ENCODE measurements around the gene UQCC2. TPM values are rescaled to one million over a fixed set of nuclear protein-coding genes. Genes with fewer than 3 reads are reported as not detected.

UQCC2 gene
- total RNA-seq, 2 donors from 2014 or later, result 44.9 to 53.1 TPM

DNA sequence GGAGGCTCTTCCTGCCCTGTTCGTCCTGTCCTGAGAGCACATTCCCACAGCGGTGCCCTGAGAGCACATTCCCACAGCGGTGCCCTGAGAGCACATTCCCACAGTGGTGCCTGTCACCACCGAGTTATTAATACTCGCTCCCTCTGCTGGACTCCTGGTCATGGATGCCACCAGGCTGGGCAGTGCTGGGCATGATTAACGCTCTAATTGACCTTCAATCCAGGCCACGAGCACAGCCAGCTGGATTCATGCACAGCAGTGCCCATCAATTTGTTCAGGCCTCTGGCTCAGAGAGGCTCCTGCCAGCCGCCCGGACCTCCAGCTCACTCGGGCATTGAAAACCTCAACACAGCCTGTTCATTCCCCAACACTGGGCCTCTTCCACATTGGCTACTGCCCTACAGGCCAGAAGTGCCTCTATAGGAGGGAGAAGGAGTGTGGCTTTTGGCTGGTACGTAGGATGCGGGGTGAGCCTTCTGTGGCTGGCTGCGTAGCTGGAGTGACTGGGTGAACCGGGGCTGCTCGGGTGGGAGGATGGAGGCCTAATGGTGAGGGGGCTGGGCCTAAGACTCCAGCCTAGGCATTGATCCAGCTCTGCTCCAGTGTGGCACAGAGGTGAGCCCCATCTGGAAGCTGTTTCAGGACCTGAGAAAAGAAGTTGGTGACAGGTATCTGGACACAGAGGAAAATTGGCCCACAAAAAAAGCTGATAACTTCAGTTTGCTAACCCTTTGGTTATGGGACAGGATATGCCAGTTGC is 25.9 kb upstream of the UQCC2 start:
- no peaks in the 10 kb centered on the region for H3K36me3 Mint-ChIP-seq

DNA sequence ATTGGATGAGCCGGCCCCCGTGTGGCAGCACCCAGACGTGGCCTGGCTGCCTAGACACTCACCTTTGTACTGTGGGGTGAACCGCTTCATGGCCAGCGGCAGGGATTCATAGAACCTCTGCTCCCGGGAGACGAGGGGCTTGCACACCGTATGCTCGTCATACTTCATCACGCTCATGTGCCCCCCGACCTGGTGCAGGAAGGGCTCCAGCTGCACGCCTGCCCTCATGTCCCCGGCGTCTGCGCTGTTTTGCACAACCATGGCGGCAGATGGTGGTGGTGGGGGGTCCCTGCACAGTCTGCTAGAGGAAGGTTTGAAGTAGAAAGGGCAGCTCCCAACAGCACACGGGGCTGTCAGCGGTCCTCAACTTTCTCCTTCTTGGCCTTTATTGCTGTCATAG is 23.7 kb upstream of the UQCC2 start:
- no peak overlapping the region for H3K27ac Mint-ChIP-seq
- no peaks in the 10 kb centered on the region for H3K9me3 Mint-ChIP-seq
- H3K36me3 Mint-ChIP-seq, result no peaks in the 10 kb centered on the region
- DNase-seq (ENCODE audit: low spot score) (no peak), ATAC-seq (no peak)
- H3K27me3 Mint-ChIP-seq, result peaks cover 0 to 5% of the 10 kb centered on the region in 2 donors
- no peak overlapping the region for H3K4me3 Mint-ChIP-seq
- no peaks in the 10 kb centered on the region for H3K4me1 Mint-ChIP-seq (ENCODE audit: low read depth in 2 of 2)

More for the DNA sequence above, 25.9 kb upstream of the UQCC2 start:
- Mint-ChIP-seq H3K27me3 (peaks cover 3% of the 10 kb centered on the region in 2 donors), H3K4me1 (ENCODE audit: low read depth in 2 of 2) (no peaks in the 10 kb centered on the region), H3K9me3 (no peaks in the 10 kb centered on the region), H3K27ac (no peak overlapping the region), H3K4me3 (no peak overlapping the region)
- ATAC-seq (no peak), DNase-seq (ENCODE audit: low spot score) (no peak)

DNA sequence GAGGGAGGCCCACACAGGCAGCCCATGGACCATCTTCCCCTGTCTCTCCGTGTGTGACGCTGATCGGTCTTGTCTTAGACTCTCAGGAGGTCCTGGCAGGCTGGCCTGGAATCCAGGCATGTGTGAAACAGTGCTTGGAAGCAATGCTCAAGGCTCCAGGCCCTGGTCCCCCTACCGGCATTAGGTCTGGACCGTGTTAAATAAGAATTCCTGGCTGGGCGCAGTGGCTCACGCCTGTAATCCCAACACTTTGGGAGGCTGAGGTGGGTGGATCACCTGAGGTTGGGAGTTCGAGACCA is 22.2 kb upstream of the UQCC2 start:
- DNase-seq (ENCODE audit: low spot score) (no peak), ATAC-seq (no peak)
- H3K9me3 Mint-ChIP-seq, result no peaks in the 10 kb centered on the region
- H3K27ac Mint-ChIP-seq, result no peak overlapping the region
- no peaks in the 10 kb centered on the region for H3K4me1 Mint-ChIP-seq (ENCODE audit: low read depth in 2 of 2)
- H3K36me3 Mint-ChIP-seq, result no peaks in the 10 kb centered on the region
- H3K27me3 Mint-ChIP-seq, result peaks cover 4 to 6% of the 10 kb centered on the region in 2 donors
- no peak overlapping the region for H3K4me3 Mint-ChIP-seq

DNA sequence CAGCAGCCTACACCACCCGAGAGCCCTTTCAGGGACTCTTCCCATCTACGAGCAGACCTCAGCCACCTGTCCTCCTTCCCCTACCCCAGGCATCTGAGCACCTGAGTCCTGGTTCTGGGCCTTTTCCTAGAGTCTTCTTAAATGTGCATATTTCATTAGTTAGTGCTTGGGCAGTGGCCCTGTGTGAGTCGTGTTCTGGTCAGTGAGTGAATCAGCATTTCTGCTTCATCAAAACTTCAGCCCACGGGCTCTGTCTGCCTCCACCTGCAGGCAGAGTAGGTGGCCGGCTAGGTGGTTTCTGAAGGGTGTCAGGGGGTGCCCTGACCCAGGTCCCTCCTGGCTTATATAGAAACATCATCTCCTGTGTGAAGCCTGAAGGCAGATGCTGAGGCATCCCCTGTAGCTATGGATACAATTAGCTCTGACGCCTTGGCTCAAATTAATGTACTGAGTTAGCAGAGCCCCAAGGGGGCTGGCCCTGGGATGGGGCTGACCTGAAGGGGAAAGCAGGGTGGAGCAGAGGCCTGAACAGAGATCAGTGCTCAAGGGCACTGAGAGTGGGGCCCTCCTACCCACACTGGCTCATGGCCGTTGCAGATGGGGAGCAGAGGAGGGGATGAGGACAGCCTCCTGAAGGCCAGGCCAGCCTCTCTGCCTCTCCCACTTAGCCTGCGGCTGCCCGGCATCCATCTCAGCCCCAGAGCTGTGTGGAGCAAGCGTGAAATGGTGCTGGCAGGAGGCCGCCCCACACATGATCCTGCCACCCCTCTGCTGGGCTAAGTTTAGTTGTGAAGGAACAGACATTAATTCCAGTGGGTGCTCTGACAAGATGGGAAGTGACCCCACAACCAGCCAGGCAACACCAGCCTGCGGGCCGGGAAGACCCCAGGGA is 21.6 kb upstream of the UQCC2 start:
- Mint-ChIP-seq H3K9me3 (no peaks in the 10 kb centered on the region), H3K27ac (no peak overlapping the region), H3K4me1 (ENCODE audit: low read depth in 2 of 2) (no peaks in the 10 kb centered on the region), H3K27me3 (peaks cover 6 to 7% of the 10 kb centered on the region in 2 donors), H3K4me3 (no peak overlapping the region), H3K36me3 (no peaks in the 10 kb centered on the region)
- ATAC-seq (no peak), DNase-seq (ENCODE audit: low spot score) (no peak)

- no peak for DNase-seq (ENCODE audit: low spot score)
- H3K9me3 Mint-ChIP-seq, result no peaks in the 10 kb centered on the region
- no peak for ATAC-seq
- no peaks in the 10 kb centered on the region for H3K36me3 Mint-ChIP-seq
- no peak overlapping the region for H3K4me3 Mint-ChIP-seq
- no peak overlapping the region for H3K27ac Mint-ChIP-seq
- peaks cover 6 to 7% of the 10 kb centered on the region in 2 donors for H3K27me3 Mint-ChIP-seq
- H3K4me1 Mint-ChIP-seq (ENCODE audit: low read depth in 2 of 2), result no peaks in the 10 kb centered on the region
Observed at GRCh38 chr6:33732385-33732784, 20.9 kb upstream of the UQCC2 start.

- Mint-ChIP-seq H3K9me3 (no peaks in the 10 kb centered on the region), H3K27ac (no peak overlapping the region)
- no peak for ATAC-seq
Observed at GRCh38 chr6:33731751-33732282, 20.3 kb upstream of the UQCC2 start.

DNA sequence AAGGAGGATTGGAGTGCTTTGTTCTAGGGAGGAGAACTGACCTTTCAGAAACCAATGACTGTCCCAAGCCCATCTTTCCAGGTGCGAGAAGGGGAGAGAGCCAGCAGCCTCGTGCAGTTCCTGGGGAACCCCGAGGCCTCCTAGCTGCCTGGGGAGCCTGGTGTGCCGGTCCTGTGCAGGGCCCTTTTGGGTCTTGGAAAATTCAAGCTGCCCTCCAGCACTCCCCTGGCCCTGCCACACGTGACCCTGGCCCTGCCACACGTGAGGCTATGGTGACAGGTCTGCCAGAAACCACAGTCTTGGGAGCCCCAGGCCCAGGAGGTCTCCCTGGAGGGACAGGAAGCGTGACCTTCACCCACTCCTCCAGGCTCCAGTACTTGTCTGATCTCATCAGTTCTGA is 19.5 kb upstream of the UQCC2 start:
- Mint-ChIP-seq H3K36me3 (no peaks in the 10 kb centered on the region), H3K9me3 (no peaks in the 10 kb centered on the region), H3K27ac (no peak overlapping the region), H3K4me1 (ENCODE audit: low read depth in 2 of 2) (no peaks in the 10 kb centered on the region), H3K4me3 (no peak overlapping the region), H3K27me3 (peaks cover 7 to 8% of the 10 kb centered on the region in 2 donors)
- no peak for ATAC-seq
- no peak for DNase-seq (ENCODE audit: low spot score)

More at GRCh38 chr6:33731751-33732282, 20.3 kb upstream of the UQCC2 start:
- Mint-ChIP-seq H3K27me3 (peaks cover 6 to 7% of the 10 kb centered on the region in 2 donors), H3K4me3 (no peak overlapping the region), H3K4me1 (ENCODE audit: low read depth in 2 of 2) (no peaks in the 10 kb centered on the region), H3K36me3 (no peaks in the 10 kb centered on the region)
- DNase-seq (ENCODE audit: low spot score), result no peak

DNA sequence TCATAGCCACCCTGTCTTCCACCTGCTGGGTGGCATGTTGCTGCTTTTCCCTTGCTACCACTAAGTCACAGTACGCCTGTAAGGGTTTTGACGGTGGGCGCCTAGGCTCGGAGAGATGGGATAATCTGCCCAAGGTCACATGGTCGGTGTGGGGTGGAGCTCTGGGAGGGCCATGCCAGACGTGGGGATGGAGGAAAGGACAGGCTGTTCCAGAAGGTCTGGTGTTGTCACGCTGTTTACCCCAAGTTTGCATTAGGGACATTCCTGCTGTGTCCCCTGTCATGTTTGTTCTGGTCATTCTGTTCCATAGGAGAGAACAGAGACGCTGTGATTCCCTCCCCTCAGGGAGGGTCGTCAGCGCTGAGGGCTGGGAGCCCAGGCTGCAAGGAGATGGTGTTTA is 19.1 kb upstream of the UQCC2 start:
- no peak for ATAC-seq
- Mint-ChIP-seq H3K36me3 (no peaks in the 10 kb centered on the region), H3K9me3 (no peaks in the 10 kb centered on the region), H3K27me3 (peaks cover 7 to 9% of the 10 kb centered on the region in 2 donors), H3K4me3 (no peak overlapping the region), H3K27ac (no peak overlapping the region), H3K4me1 (ENCODE audit: low read depth in 2 of 2) (no peaks in the 10 kb centered on the region)
- no peak for DNase-seq (ENCODE audit: low spot score)

DNA sequence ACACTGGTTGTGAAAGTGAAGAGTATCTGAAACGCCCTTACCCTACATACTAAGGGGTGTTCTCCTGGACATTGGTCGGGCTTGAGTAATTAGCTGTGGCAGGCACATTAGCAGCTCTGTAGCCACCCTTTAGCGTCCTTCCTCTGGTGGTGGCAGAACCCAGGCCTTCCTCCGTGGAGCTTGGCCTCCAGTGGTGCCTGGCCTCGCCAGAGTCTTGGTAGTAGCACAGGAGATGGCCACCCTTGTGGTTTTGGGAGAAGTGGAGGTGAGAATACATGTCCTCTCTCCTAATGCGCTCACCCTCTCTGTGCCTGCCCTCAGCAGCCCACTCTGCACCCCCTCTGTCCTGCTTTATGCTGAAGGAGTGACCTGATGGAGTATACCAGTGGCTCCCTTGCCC is 17.6 kb upstream of the UQCC2 start:
- DNase-seq (ENCODE audit: low spot score), result no peak
- Mint-ChIP-seq H3K27me3 (peaks cover 13 to 20% of the 10 kb centered on the region in 2 donors), H3K4me1 (ENCODE audit: low read depth in 2 of 2) (no peaks in the 10 kb centered on the region), H3K36me3 (no peaks in the 10 kb centered on the region), H3K9me3 (no peaks in the 10 kb centered on the region), H3K27ac (no peak overlapping the region), H3K4me3 (no peak overlapping the region)
- no peak for ATAC-seq

GRCh38 chr6:33728438-33728837 is 16.9 kb upstream of the UQCC2 start:
- Mint-ChIP-seq H3K27me3 (peaks cover 19 to 24% of the 10 kb centered on the region in 2 donors), H3K9me3 (no peaks in the 10 kb centered on the region), H3K4me1 (ENCODE audit: low read depth in 2 of 2) (no peaks in the 10 kb centered on the region), H3K27ac (no peak overlapping the region), H3K4me3 (no peak overlapping the region), H3K36me3 (no peaks in the 10 kb centered on the region)
- no peak for DNase-seq (ENCODE audit: low spot score)
- no peak for ATAC-seq

DNA sequence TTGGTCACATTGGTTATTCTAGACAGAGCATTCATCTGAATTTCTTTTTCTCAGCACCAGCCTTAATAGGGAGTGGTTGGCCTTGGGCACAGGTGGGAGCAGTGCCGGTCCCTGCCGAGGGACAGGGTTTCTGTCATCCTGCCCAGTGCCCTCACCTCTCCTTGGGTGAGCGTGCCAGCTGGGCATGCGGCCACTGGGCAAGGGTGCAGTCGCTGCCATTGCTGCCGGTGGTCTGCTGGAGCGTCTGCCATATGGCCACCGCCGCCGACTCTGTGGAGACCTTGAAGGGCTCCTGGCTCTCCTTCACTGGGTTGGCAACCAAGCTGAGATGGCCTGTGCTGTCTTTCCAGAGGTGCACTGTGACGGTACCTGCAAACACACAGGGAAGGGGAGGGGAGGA is 16.4 kb upstream of the UQCC2 start:
- Mint-ChIP-seq H3K27me3 (peaks cover 24 to 25% of the 10 kb centered on the region in 2 donors), H3K36me3 (no peaks in the 10 kb centered on the region), H3K27ac (no peak overlapping the region), H3K9me3 (no peaks in the 10 kb centered on the region), H3K4me1 (ENCODE audit: low read depth in 2 of 2) (no peaks in the 10 kb centered on the region), H3K4me3 (no peak overlapping the region)
- no peak for DNase-seq (ENCODE audit: low spot score)
- ATAC-seq, result peak; percentile 11 to 26

GRCh38 chr6:33727126-33727525 is 15.6 kb upstream of the UQCC2 start:
- Mint-ChIP-seq H3K27ac (no peak overlapping the region), H3K36me3 (no peaks in the 10 kb centered on the region), H3K27me3 (peaks cover 25 to 27% of the 10 kb centered on the region in 2 donors), H3K4me1 (ENCODE audit: low read depth in 2 of 2) (no peaks in the 10 kb centered on the region), H3K4me3 (no peak overlapping the region), H3K9me3 (no peaks in the 10 kb centered on the region)
- DNase-seq (ENCODE audit: low spot score), result no peak
- no peak for ATAC-seq

DNA sequence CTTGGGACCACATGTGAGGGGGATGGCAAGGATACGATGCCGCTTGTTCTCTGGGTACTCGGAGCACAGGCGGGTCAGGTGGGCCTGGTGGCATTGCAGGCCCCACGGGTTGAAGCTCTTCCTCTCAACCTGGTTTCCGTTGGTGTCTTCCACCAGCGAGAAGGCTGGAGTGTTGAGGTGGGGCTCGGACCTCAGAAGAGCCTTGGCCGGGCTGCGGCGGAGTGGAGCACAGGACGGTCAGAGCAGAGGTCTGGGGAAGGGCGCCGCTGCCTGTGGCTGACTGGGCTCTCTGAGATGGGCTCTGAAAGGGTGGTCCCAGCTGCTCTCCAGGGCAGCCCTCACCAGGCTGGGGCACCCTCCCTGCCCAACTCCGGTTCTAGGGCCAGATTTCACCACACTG is 15.2 kb upstream of the UQCC2 start:
- Mint-ChIP-seq H3K27me3 (peaks cover 26 to 27% of the 10 kb centered on the region in 2 donors), H3K9me3 (no peaks in the 10 kb centered on the region), H3K27ac (no peak overlapping the region), H3K36me3 (no peaks in the 10 kb centered on the region), H3K4me1 (ENCODE audit: low read depth in 2 of 2) (no peaks in the 10 kb centered on the region), H3K4me3 (no peak overlapping the region)
- no peak for DNase-seq (ENCODE audit: low spot score)
- ATAC-seq, result no peak
